HUES48 (cell line): ENCODE results near the gene KCNE2.
"Not testable (repeated sequence)": the region's sequence is repeated elsewhere in the genome, so short reads cannot be mapped to it uniquely, and the experiment has no call there.

Source experiments
- H3K27ac ChIP-seq: one replicate; pipeline ENCODE4 v1.7.0; 2013; ENCODE audit warnings: low read depth, low read length, inconsistent platforms
- H3K27me3 ChIP-seq: 2 replicates; pipeline ENCODE4 v1.6.1; 2013; ENCODE audit warnings: mild to moderate bottlenecking, low read length; ENCODE audit not compliant: control insufficient read depth, insufficient read depth
- H3K36me3 ChIP-seq: 2 replicates; pipeline ENCODE4 v1.6.1; 2013; ENCODE audit warnings: low read length; ENCODE audit not compliant: control insufficient read depth, insufficient read depth
- H3K4me1 ChIP-seq: 2 replicates; pipeline ENCODE4 v1.6.1; 2013; ENCODE audit warnings: mild to moderate bottlenecking, low read length; ENCODE audit not compliant: control insufficient read depth, insufficient read depth
- H3K4me3 ChIP-seq: 2 replicates; pipeline ENCODE4 v1.5.1; 2013; ENCODE audit warnings: mild to moderate bottlenecking, low read depth, low read length
- H3K9ac ChIP-seq: 2 replicates; pipeline ENCODE4 v1.6.1; 2013; ENCODE audit warnings: mild to moderate bottlenecking, low read depth, low read length, moderate library complexity
- H3K9me3 ChIP-seq: 2 replicates; pipeline ENCODE4 v1.6.1; 2013; ENCODE audit warnings: low read length; ENCODE audit not compliant: control insufficient read depth, insufficient read depth

Gene KCNE2

DNA sequence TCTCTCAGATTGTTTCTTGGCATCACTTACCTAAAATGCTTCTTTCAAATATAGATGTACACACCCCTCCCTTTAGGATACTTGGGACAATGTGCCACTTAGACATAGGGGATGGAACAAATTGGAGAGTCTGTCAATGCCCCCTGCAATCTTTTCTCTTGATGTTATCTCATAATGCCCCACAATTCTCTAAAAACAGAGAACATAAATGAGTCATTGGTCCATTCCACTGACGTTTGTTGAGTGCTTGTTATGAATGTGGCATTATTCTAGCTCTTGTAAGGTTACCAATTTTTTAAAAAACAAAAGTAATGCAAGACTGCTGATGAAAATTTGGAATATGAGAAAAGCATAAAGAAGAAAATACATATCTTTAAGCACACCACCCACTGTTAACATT is 5.9 kb downstream of the KCNE2 start:
- H3K27me3 ChIP-seq, result no peaks in the 10 kb centered on the region
- H3K4me1 ChIP-seq, result 0 out of 2 replicates have a peak, but pooled peaks cover 3% of the 10 kb centered on the region
- no peaks in the 10 kb centered on the region for H3K36me3 ChIP-seq
- H3K9me3 ChIP-seq, result no peaks in the 10 kb centered on the region
- H3K27ac ChIP-seq, result no peak overlapping the region
- H3K4me3 ChIP-seq, result no peak overlapping the region
- H3K9ac ChIP-seq, result no peak overlapping the region

DNA sequence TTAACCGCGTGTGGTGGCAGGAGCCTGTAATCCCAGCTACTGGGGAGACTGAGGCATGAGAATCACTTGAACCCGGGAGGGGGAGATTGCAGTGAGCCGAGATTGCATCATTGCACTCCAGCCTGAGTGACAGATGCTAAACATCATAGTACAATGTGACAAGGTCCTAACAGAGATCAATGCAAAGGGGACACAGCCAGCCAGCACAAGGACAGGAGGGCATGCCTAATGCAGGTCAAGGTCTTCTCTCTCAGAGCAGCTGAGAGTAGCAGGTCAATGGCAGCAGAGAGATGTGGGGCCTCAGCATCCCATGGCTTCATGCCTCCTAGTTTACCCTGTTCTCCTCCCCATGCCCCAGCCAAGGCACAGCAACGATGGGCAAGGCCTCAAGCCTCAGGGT is 8.5 kb downstream of the KCNE2 start:
- H3K36me3 ChIP-seq, result no peaks in the 10 kb centered on the region
- no peaks in the 10 kb centered on the region for H3K9me3 ChIP-seq
- H3K4me3 ChIP-seq, result no peak overlapping the region
- no peak overlapping the region for H3K9ac ChIP-seq
- no peak overlapping the region for H3K27ac ChIP-seq
- no peaks in the 10 kb centered on the region for H3K27me3 ChIP-seq
- 0 out of 2 replicates have a peak, but pooled peaks cover 3% of the 10 kb centered on the region for H3K4me1 ChIP-seq

DNA sequence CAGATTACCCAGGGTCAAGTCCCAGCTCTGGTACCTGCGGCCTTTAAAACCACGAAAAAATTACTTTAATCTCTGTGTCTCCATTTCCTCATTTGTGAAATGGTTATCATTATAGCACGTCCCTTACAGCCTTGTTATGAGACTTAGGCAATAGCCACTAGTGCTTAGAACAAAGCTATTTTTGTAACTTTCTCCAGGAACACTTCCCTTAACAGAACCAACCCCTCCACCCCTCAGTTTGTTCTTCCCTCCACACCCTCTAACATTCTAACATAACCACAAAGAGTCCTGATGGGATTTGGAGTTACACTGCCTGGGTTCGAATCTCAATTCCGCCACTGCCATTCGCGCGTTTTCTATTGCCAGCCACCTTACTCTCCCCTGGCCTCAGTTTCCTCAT is 10.7 kb downstream of the KCNE2 start:
- not testable (repeated sequence) for H3K27ac ChIP-seq, H3K4me1 ChIP-seq, H3K9ac ChIP-seq, H3K9me3 ChIP-seq, H3K4me3 ChIP-seq, H3K27me3 ChIP-seq, H3K36me3 ChIP-seq

DNA sequence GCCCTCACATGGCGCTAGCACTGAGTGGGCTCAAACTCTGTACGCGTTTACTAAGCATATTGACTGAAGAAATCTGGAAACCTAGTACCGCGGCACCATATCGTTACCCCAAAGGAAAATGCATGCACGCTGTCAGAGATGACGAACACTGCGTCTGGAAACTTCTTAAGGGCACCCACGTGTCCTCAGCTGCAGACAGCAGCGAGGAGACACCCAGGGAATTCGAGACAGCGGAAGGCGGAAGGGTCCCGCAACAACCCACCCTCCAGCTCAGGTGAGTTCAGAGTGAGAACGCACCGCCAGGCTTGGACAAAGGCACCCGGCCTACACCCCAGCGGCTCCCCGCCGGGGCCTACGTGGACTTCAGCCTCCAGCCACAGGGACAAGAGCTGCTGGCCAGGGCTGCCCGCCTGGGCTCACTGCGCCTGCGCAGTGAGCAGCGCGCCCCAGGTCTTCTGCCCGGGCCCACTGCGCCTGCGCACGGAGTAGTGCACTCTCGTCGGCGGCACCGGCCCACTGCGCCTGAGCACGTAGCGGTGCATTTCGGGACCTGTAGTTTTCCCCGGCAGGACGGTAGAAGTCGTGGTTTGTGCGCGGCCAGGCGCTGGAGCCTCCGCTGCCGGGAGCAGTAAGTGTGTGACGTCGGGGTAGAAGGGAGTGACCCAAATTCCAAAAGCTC is 11.3 kb downstream of the KCNE2 start, which contains the start of gene SMIM11:
Gene SMIM11, plus strand, starts transcription at position 568 of the 679 bp plus-strand sequence. CDS start 3,998 bp downstream, outside the sequence.
- H3K4me3 ChIP-seq, H3K27ac ChIP-seq, H3K9ac ChIP-seq, H3K27me3 ChIP-seq, H3K4me1 ChIP-seq, H3K9me3 ChIP-seq, H3K36me3 ChIP-seq: not testable (repeated sequence)

DNA sequence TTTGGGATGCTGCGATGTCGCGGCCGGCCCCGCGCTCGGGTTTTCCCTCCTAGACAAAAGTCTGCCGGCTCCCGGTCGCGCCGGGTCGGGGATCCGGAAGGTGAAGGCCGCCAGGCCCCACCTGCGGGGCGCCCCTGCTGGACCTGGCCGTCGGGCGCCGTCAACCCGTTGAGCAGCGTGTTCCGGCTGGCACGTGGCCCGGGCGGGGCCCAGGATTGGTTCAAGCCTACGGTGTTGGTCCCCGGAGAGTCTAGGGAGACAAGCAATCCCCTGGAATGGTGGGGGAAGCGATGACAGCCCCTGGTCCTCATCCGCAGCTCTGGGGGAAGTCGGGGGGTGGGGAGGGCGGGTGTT is 11.8 kb downstream of the KCNE2 start:
- H3K4me3 ChIP-seq, H3K9me3 ChIP-seq, H3K27ac ChIP-seq, H3K9ac ChIP-seq, H3K27me3 ChIP-seq, H3K4me1 ChIP-seq, H3K36me3 ChIP-seq: not testable (repeated sequence)

DNA sequence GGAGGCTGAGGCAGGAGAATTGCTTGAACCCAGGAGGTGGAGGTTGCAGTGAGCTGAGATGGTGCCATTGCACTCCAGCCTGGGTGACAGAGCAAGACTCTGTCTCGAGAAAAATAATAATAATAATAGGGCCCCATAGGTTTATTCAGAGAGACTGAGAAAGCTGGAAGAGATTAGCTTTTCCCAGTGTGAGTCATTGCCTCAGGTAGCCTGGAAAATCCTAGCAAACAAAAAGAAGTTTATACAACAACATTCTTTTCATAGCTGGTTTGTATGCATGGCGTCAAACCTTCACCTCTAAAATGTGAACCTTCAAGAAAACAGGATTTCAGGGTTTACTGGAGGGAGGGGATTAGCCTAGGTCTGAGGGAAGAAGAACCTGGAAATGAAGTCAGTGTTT is 19.3 kb downstream of the KCNE2 start:
- not testable (repeated sequence) for H3K27ac ChIP-seq, H3K4me3 ChIP-seq, H3K27me3 ChIP-seq, H3K36me3 ChIP-seq, H3K9ac ChIP-seq, H3K9me3 ChIP-seq, H3K4me1 ChIP-seq

DNA sequence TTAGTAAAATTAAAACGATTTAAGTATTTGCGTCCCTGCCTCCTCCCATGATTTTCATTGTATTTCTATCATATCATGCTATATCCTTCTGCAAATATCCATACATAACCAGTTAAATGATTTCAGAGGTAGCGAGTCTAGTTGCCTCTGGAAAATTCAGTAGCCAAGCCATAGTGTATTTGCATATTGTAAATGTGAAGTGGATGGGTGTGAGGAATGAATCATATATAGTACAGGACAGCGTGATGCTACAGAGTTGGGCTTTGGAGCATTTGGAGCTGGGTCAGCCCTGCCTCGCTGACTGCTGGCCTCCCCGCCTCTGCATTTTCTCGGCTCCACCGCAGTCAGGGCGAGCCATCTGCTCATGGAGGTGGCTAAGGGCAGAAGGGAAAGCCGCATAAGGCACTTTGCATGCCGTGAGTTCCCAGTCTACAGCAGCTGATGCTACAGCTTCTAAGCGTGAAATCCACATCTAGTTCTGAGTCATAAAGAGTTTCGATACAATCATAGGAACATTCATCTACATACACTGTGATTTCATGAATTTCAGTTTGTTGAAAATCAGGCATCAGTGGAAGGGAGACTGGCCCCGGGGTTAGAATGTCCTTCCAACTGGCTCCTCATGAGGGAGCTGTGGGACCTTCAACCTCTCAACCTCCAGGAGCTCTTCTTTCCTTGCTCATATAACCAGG is 20.1 kb downstream of the KCNE2 start:
- not testable (repeated sequence) for H3K9me3 ChIP-seq, H3K27ac ChIP-seq, H3K36me3 ChIP-seq, H3K4me3 ChIP-seq, H3K9ac ChIP-seq, H3K27me3 ChIP-seq, H3K4me1 ChIP-seq

DNA sequence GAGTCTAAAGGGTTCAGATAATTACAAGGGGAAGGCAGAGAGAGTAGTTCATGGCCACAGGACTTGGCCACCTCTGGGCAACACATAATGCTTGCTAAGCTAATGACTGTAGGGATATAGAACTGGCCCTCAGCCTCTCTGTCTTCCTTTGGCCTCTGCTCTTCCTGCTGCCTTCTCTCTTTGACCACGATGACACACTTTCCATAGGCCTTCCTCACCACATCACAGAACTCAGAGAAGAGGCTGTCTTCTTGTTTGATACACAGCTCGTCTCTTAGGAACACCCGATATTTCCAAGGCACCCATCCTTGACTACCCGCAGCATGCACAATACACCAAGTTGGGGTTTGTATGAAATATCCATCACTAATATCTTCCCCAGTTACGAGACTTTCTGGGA is 36.7 kb downstream of the KCNE2 start:
- H3K9ac ChIP-seq, result not testable (repeated sequence)

DNA sequence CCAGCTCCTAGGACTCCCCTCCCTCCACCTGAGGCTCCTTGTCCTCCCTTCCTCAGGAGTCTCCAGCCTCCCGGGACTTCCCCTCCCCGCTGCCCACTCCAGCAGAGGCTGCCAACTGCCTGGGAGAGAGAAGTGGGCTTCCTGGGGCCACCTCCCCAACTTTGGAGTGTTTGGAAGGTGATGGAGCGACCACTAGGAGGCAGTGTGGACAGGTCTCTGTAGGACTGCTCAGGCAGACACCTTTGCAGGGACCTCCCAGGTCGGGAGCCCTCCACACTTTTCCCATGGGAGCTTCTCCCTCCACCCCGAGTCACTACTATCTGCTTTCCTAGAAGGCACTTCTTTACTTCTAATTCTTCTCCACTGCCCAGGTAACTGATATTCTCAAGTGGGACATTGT is 40.9 kb downstream of the KCNE2 start:
- not testable (repeated sequence) for H3K36me3 ChIP-seq, H3K4me1 ChIP-seq, H3K4me3 ChIP-seq, H3K9ac ChIP-seq, H3K9me3 ChIP-seq, H3K27me3 ChIP-seq, H3K27ac ChIP-seq

More for the DNA sequence above, 36.7 kb downstream of the KCNE2 start:
- not testable (repeated sequence) for H3K9me3 ChIP-seq, H3K4me3 ChIP-seq, H3K36me3 ChIP-seq, H3K27me3 ChIP-seq, H3K4me1 ChIP-seq, H3K27ac ChIP-seq

DNA sequence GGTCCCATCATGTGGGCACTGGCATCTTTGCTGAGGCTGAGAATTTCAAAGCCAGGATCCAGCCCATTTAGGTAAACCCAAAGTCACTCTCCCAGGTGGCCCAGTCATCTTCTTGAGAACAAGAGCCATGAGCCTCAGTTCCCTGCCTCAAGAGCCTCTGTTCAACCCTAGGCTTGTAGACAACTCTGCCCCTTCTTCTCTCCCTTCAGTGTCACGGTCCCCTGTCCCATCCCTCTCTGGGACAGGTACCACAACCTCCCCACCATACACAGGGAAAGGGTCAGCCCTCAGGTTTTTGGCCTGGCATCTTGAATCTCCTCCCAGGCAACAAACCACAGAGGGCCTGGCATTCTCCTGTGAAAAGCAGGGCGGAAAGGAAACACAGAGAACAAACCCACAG is 41.9 kb downstream of the KCNE2 start:
- H3K4me3 ChIP-seq, H3K27ac ChIP-seq, H3K9ac ChIP-seq, H3K36me3 ChIP-seq, H3K27me3 ChIP-seq, H3K4me1 ChIP-seq, H3K9me3 ChIP-seq: not testable (repeated sequence)

DNA sequence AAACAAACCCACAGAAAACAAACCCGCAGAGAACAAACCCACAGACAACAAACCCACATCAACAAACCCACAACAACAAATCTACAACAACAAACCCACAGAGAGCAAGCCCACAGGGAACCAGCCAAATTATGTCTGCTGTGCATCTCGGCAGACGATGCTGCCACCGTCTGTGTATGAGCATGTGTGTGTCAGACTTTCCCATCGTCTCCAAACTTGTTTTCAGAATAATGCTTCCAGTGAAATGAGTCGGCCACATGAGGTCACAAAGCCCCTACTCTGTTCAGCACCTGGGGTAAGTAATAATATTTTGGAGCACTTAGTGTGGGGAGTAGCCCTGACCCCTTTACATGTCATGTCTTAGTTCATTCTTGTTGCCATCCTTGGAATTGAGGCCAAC is 42.3 kb downstream of the KCNE2 start:
- H3K9ac ChIP-seq, H3K4me3 ChIP-seq, H3K9me3 ChIP-seq, H3K27ac ChIP-seq, H3K27me3 ChIP-seq, H3K36me3 ChIP-seq, H3K4me1 ChIP-seq: not testable (repeated sequence)
